Mesendoderm (in vitro differentiated cells): ENCODE data around the gene TULP1.
A peak's percentile ranks its signal among the peaks of the same experiment; 100 is the strongest.
"Not testable (repeated sequence)": the region's sequence is repeated elsewhere in the genome, so short reads cannot be mapped to it uniquely, and the experiment has no call there.

Experiments used
- DNase-seq: peaks from one replicate; pipeline ENCODE4 v3.0.0; 2013
- H2AK5ac ChIP-seq: 2 replicates; pipeline ENCODE4 v1.6.1; 2013; ENCODE audit warnings: low read length, inconsistent platforms
- H2BK120ac ChIP-seq: 2 replicates; pipeline ENCODE4 v1.6.1; 2013; ENCODE audit warnings: low read depth, mild to moderate bottlenecking, low read length, moderate library complexity, mixed read lengths
- H2BK15ac ChIP-seq: replicated peaks from 2 replicates; pipeline ENCODE4 v1.6.1; 2013; ENCODE audit warnings: low read depth, mild to moderate bottlenecking, moderate library complexity
- H2BK5ac ChIP-seq: 2 replicates; pipeline ENCODE4 v1.6.1; 2013; ENCODE audit warnings: low read length, inconsistent platforms
- H3K18ac ChIP-seq: 2 replicates; pipeline ENCODE4 v1.6.1; 2013; ENCODE audit warnings: mild to moderate bottlenecking, low read length, mixed read lengths
- H3K23ac ChIP-seq: one replicate; pipeline ENCODE4 v1.6.1; 2013; ENCODE audit warnings: low read length
- H3K27ac ChIP-seq: 2 replicates; pipeline ENCODE4 v1.5.1; 2013; ENCODE audit warnings: low read depth, mild to moderate bottlenecking, inconsistent platforms, low read length, moderate library complexity
- H3K27me3 ChIP-seq: 2 replicates; pipeline ENCODE4 v1.6.1; 2013; ENCODE audit warnings: low read length, control low read depth, mild to moderate bottlenecking, inconsistent platforms; ENCODE audit not compliant: insufficient read depth, poor library complexity
- H3K36me3 ChIP-seq: 2 replicates; pipeline ENCODE4 v1.6.1; 2013; ENCODE audit warnings: low read length, inconsistent platforms; ENCODE audit not compliant: control insufficient read depth, insufficient read depth
- H3K4ac ChIP-seq: one replicate; pipeline ENCODE4 v1.6.1; 2013; ENCODE audit warnings: low read depth, mild to moderate bottlenecking, low read length, moderate library complexity
- H3K4me1 ChIP-seq: 2 replicates; pipeline ENCODE4 v1.6.1; 2013; ENCODE audit warnings: low read depth, low read length, inconsistent platforms; ENCODE audit not compliant: control insufficient read depth
- H3K4me2 ChIP-seq: 2 replicates; pipeline ENCODE4 v1.6.1; 2013; ENCODE audit warnings: low read length
- H3K4me3 ChIP-seq: 2 replicates; pipeline ENCODE4 v1.5.1; 2013; ENCODE audit warnings: mild to moderate bottlenecking, low read length
- H3K56ac ChIP-seq: one replicate; pipeline ENCODE4 v1.6.1; 2013; ENCODE audit warnings: low read length
- H3K79me1 ChIP-seq: 2 replicates; pipeline ENCODE4 v1.6.1; 2013; ENCODE audit warnings: low read length, inconsistent platforms
- H3K79me2 ChIP-seq: 2 replicates; pipeline ENCODE4 v1.6.1; 2013; ENCODE audit warnings: mild to moderate bottlenecking, low read length; ENCODE audit not compliant: control insufficient read depth, insufficient read depth
- H3K9ac ChIP-seq: 2 replicates; pipeline ENCODE4 v1.6.1; 2013; ENCODE audit warnings: low read length, inconsistent platforms
- H4K5ac ChIP-seq: one replicate; pipeline ENCODE4 v1.6.1; 2013; ENCODE audit warnings: low read length
- H4K8ac ChIP-seq: one replicate; pipeline ENCODE4 v1.6.1; 2013; ENCODE audit warnings: low read depth, mild to moderate bottlenecking, control low read depth, low read length, moderate library complexity
- WGBS: extraction: QIAGEN DNeasy Blood & Tissue Kit; methylation state at CpG from one replicate; pipeline ENCODE4 v1.1.7; 2013; ENCODE audit warnings: low lambda C conversion rate, missing lambda C conversion rate; ENCODE audit not compliant: insufficient coverage; ENCODE audit errors: extremely low coverage; 5-methylcytosine and 5-hydroxymethylcytosine counted together

The TULP1 gene

GRCh38 chr6:35515939-35516338, 3.2 kb upstream of the TULP1 start:
- H2BK120ac ChIP-seq, H3K4me2 ChIP-seq, H3K23ac ChIP-seq, H3K9ac ChIP-seq, H3K79me2 ChIP-seq, DNase-seq, H3K4ac ChIP-seq, H3K79me1 ChIP-seq, H4K5ac ChIP-seq, H3K4me3 ChIP-seq, H3K4me1 ChIP-seq, H3K36me3 ChIP-seq, H3K27me3 ChIP-seq, H3K18ac ChIP-seq, H3K56ac ChIP-seq, H2AK5ac ChIP-seq, H2BK5ac ChIP-seq, H3K27ac ChIP-seq, H4K8ac ChIP-seq, H2BK15ac ChIP-seq: not testable (repeated sequence)
- WGBS, result no CpG with 5 or more reads among the region's 6 CpGs

- H3K79me2 ChIP-seq, result no peaks in the 10 kb centered on the region
- no CpG with 5 or more reads among the region's 4 CpGs for WGBS
Observed at GRCh38 chr6:35514587-35514986, 1.9 kb upstream of the TULP1 start.

GRCh38 chr6:35512006-35512405, 690 bp downstream of the TULP1 start:
- Histone ChIP-seq H3K4me3 (no peak overlapping the region), H3K23ac (no peak overlapping the region), H2BK120ac (peak overlapping the region; percentile 39), H3K4me2 (no peak overlapping the region), H4K5ac (no peak overlapping the region), H3K79me2 (no peaks in the 10 kb centered on the region), H3K4me1 (peaks cover 3% of the 10 kb centered on the region), H2BK5ac (no peak overlapping the region), H2BK15ac (no peak overlapping the region), H4K8ac (peak overlapping the region; percentile 87), H3K27ac (no peak overlapping the region), H3K56ac (peak overlapping the region; percentile 60), H2AK5ac (no peak overlapping the region), H3K36me3 (no peaks in the 10 kb centered on the region), H3K4ac (no peak overlapping the region), H3K18ac (peak overlapping the region; percentile 86), H3K9ac (peak overlapping the region; percentile 49), H3K27me3 (no peaks in the 10 kb centered on the region), H3K79me1 (no peaks in the 10 kb centered on the region)
- no CpG with 5 or more reads among the region's 26 CpGs for WGBS
- no peak for DNase-seq

More at GRCh38 chr6:35514587-35514986, 1.9 kb upstream of the TULP1 start:
- H3K4ac ChIP-seq, result no peak overlapping the region
- H2BK120ac ChIP-seq, result no peak overlapping the region
- no peak overlapping the region for H3K27ac ChIP-seq
- H3K36me3 ChIP-seq, result no peaks in the 10 kb centered on the region
- H3K79me1 ChIP-seq, result no peaks in the 10 kb centered on the region
- no peak overlapping the region for H3K23ac ChIP-seq
- no peak overlapping the region for H4K8ac ChIP-seq
- no peak for DNase-seq
- H2AK5ac ChIP-seq, result no peak overlapping the region
- no peak overlapping the region for H3K56ac ChIP-seq
- no peak overlapping the region for H3K4me2 ChIP-seq
- H3K9ac ChIP-seq, result no peak overlapping the region
- H2BK5ac ChIP-seq, result no peak overlapping the region
- H4K5ac ChIP-seq, result no peak overlapping the region
- no peak overlapping the region for H3K18ac ChIP-seq
- H2BK15ac ChIP-seq, result no peak overlapping the region
- H3K4me1 ChIP-seq, result peaks cover 3% of the 10 kb centered on the region
- no peaks in the 10 kb centered on the region for H3K27me3 ChIP-seq
- no peak overlapping the region for H3K4me3 ChIP-seq

GRCh38 chr6:35511562-35511941, 1.1 kb downstream of the TULP1 start:
- peak overlapping the region; percentile 86 for H3K18ac ChIP-seq
- no peak overlapping the region for H2BK15ac ChIP-seq
- H4K8ac ChIP-seq, result peak overlapping the region; percentile 87
- peaks cover 3% of the 10 kb centered on the region for H3K4me1 ChIP-seq
- H3K4me3 ChIP-seq, result no peak overlapping the region
- WGBS, result no CpG with 5 or more reads among the region's 32 CpGs
- no peak for DNase-seq
- H3K27me3 ChIP-seq, result no peaks in the 10 kb centered on the region
- no peaks in the 10 kb centered on the region for H3K79me1 ChIP-seq
- H3K79me2 ChIP-seq, result no peaks in the 10 kb centered on the region
- H3K27ac ChIP-seq, result no peak overlapping the region
- no peak overlapping the region for H2AK5ac ChIP-seq
- H3K56ac ChIP-seq, result peak overlapping the region; percentile 79
- peak overlapping the region; percentile 44 for H3K4me2 ChIP-seq
- no peaks in the 10 kb centered on the region for H3K36me3 ChIP-seq
- no peak overlapping the region for H4K5ac ChIP-seq
- H3K23ac ChIP-seq, result no peak overlapping the region
- peak overlapping the region; percentile 59 for H3K9ac ChIP-seq
- no peak overlapping the region for H2BK5ac ChIP-seq
- H3K4ac ChIP-seq, result no peak overlapping the region
- no peak overlapping the region for H2BK120ac ChIP-seq

- no peak overlapping the region for H3K4me3 ChIP-seq
- DNase-seq, result no peak
Observed at GRCh38 chr6:35510916-35511561, 1.7 kb downstream of the TULP1 start.

GRCh38 chr6:35508542-35508941, 4.2 kb downstream of the TULP1 start:
- Histone ChIP-seq H4K5ac (no peak overlapping the region), H4K8ac (no peak overlapping the region), H3K4me1 (peaks cover 3% of the 10 kb centered on the region), H2BK120ac (no peak overlapping the region), H3K18ac (no peak overlapping the region), H3K9ac (no peak overlapping the region), H3K27ac (no peak overlapping the region), H3K56ac (no peak overlapping the region), H3K36me3 (no peaks in the 10 kb centered on the region), H3K4me3 (no peak overlapping the region), H3K23ac (no peak overlapping the region), H2BK15ac (no peak overlapping the region), H3K79me1 (no peaks in the 10 kb centered on the region), H3K4me2 (no peak overlapping the region), H2AK5ac (no peak overlapping the region), H2BK5ac (no peak overlapping the region), H3K79me2 (no peaks in the 10 kb centered on the region), H3K4ac (no peak overlapping the region), H3K27me3 (no peaks in the 10 kb centered on the region)
- WGBS, result no CpG with 5 or more reads among the region's 5 CpGs
- no peak for DNase-seq

More at GRCh38 chr6:35510916-35511561, 1.7 kb downstream of the TULP1 start:
- Histone ChIP-seq H3K4ac (no peak overlapping the region), H2AK5ac (no peak overlapping the region), H3K36me3 (no peaks in the 10 kb centered on the region), H3K4me1 (peaks cover 3% of the 10 kb centered on the region), H3K27me3 (no peaks in the 10 kb centered on the region), H4K8ac (no peak overlapping the region), H2BK5ac (no peak overlapping the region), H3K27ac (no peak overlapping the region), H3K79me1 (no peaks in the 10 kb centered on the region), H2BK120ac (no peak overlapping the region), H3K56ac (peak overlapping the region; percentile 79), H3K18ac (no peak overlapping the region), H3K4me2 (peak overlapping the region; percentile 44), H3K9ac (peak overlapping the region; percentile 59), H3K23ac (no peak overlapping the region), H2BK15ac (no peak overlapping the region), H4K5ac (no peak overlapping the region), H3K79me2 (no peaks in the 10 kb centered on the region)
- WGBS, result no CpG with 5 or more reads among the region's 7 CpGs
